ENCODE data around the gene TPH1.
"Not testable (repeated sequence)": the region's sequence is repeated elsewhere in the genome, so short reads cannot be mapped to it uniquely, and the experiment has no call there.

Gene TPH1

DNA sequence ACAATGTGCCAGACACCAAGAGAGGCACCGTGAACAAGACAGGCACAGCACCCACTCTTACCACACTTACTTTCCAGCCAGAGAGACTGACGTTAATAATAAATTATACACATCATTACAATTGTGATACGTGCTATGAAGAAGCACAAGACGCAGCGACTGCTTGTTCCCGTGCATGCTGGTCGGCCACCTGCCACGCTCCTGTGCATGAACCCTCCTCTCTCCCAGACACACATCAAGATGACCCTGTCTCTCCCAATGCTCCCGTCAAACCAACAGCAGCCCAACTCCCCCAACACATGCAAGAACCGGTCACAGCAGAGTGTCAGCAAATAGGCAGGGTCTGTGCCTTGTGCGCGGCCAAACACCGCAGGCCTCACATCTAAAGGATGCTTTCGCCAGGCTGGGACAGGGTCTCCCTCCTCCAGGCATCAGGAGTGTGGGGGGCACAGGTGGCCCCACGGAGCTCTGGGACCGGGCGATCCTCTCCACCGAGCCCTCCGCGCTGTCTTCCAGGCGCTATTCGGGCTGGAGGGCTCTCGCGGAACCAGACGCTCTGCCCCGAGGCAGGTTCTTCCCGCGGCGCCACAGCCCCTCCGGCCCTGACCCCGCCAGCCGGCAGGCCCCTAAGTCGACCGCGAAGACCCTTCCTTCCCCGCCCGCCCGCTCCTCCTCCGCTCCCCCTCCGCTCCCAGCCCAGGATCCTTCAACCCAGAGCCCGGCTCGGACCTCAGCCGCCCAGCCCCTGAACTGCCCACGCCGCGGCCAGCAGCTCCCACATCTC, 33.8 kb downstream of the TPH1 start:
- TF ChIP-seq GATA1 (IDR thresholded peaks at IDR 0.05; ENCODE audit: low read depth, low read length) (no peak), POLR2A (IDR thresholded peaks at IDR 0.05; ENCODE audit: low read length) (no peak)
- DNase-seq: peak; percentile 52 to 53

DNA sequence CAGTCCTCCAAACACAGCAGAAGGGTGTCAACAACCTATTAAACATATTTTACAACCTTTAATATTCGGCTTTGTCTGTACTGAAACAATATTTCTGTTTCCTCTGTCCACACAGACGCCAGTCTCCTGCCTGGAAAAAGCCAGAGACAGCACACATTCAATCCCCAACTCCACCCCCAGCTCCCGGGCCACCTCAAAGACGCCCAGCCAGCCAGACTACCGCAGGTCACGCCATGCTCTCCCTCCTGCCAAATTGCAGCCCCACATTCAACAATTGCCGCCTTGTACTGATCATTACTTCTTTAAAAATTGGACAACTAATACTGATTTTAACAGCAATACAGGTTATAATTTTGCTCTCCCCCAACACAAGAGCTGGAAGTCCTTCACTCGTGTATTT, 34.4 kb downstream of the TPH1 start:
- TF ChIP-seq GATA1 (IDR thresholded peaks at IDR 0.05; ENCODE audit: low read depth, low read length): no peak
- TF ChIP-seq POLR2A (IDR thresholded peaks at IDR 0.05; ENCODE audit: low read length): no peak
- no peak for DNase-seq

DNA sequence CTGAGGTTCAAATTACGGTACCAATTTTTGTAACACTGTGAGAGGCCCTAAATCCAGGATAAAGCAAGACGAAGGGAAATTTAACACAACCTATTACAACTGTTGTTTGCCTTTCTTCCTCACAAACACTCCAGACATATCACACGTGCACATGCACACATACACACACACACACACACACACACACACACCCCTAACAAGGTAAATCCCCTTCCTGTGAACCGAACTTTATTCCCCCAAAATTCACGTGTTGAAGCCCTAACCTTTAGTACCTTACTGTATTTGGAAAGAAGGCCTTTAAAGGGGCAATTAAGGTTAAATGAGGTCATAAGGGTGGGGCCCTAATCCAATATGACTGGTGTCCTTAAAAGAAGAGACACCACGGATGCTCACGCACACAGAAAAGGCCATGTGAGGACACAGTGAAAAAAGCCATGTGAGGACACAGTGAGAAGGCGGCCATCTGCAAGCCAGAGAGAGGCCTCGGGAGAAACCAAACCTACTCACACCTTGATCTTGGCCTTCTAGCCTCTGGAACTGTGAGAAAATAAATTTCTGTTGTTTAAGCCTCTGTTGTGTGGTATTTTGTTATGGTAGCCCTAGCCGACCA, 35.0 kb downstream of the TPH1 start:
- DNase-seq: peak; percentile 24 to 34
- no peak for TF ChIP-seq GATA1 (IDR thresholded peaks at IDR 0.05; ENCODE audit: low read depth, low read length)
- no peak for TF ChIP-seq POLR2A (IDR thresholded peaks at IDR 0.05; ENCODE audit: low read length)

DNA sequence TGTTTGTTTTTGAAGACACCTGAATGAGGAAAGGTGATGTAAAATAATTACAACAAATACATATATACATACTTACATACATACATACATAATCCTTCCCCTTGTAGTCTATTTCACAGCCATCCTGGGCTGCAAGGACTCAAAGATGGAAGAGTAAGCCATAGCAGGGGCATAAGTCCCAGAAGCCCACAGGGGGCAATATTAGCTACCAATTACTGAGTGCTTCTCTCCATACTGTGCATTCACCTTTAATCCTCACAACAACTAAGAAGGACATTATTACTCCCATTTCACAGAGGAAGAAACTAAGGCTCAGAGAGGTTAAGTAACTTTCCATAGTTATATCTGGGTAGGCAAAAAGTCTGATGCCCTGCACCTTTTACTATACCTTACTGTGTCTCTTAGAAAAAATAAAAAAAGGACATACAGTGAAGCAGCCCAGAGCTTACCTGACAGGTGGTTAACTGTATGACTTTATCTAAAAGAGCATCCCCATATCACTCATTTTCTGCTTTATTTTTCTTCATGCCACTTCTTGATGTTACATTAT, 35.9 kb downstream of the TPH1 start:
- DNase-seq: peak in 1 of 2 experiments; percentile 25
- TF ChIP-seq GATA1 (IDR thresholded peaks at IDR 0.05; ENCODE audit: low read depth, low read length) (no peak), POLR2A (IDR thresholded peaks at IDR 0.05; ENCODE audit: low read length) (no peak)

DNA sequence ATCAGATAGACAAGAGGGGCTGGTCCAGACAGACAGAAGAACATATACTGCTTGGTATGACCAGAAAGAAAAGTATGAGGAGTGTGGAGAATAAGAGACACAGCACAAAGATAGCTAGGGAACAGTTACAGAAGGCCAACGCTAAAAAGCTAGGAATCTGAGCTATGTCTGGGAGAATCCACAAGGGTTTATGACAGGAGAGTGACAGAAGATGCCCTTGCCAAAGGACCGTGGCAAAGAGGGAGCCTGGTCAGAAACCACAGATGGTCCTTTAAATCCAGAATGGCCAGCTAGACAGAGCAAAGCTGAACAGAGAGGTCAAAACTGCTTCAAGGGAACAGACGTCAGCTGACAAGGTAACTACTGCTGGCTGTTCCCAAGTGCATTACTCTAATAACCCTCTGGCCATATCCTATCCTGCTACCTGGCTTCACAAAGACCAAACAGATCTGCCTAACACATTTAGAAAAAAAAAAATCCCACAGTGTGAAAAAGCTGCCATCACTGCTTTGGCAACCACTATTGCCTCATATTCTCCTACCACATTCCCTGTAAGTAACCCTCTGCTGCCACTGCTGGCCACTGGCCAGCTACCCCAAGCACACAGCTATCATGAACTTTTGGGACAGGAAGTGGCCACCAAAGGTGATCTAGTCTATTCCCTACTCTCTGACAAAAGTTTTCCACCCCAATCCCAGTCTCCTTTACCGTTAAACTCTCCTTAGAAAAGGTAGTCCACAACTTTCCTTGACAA, 40.5 kb downstream of the TPH1 start:
- TF ChIP-seq POLR2A (IDR thresholded peaks at IDR 0.05; ENCODE audit: low read length) (no peak), GATA1 (IDR thresholded peaks at IDR 0.05; ENCODE audit: low read depth, low read length) (no peak)
- no peak for DNase-seq

DNA sequence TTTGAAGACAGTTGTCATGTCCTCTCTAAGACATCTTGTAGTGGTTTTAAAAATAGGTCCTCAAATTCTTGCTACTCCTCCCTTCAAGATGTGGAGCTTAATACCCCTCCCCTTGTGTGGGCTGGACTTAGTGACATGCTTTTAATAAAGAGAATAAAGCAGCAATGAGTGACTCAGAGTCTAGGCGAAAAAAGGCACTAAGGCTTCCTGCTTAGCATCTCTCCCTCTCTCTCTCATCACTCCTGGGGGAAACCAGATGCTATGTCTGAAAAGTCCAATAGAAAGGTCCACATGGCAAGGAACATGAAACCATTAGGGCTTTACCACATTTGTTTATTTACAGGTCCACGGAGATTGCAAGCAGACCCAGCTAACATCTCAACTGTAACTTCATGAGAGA, 44.9 kb downstream of the TPH1 start:
- no peak for DNase-seq

DNA sequence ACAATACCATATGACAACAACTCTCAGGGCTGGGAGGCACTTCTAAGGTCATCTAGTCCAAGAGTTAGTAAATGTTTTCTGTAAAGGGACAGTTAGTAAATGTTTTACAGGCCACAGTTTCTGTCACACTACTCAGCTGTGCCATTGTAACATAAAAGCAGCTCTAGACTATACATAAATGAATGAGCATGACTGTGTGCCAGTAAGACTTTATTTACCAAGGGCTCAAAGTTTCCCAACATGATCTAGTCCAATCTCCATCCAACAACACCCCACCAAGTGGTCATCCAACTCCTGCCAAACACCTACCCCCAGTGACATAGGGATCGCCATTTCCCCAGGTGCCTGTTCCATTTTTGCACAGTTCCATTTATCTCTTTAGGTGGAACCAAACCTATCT, 45.3 kb downstream of the TPH1 start:
- DNase-seq: no peak
- TF ChIP-seq GATA1 (IDR thresholded peaks at IDR 0.05; ENCODE audit: low read depth, low read length) (no peak), POLR2A (IDR thresholded peaks at IDR 0.05; ENCODE audit: low read length) (no peak)

More for the DNA sequence above, 44.9 kb downstream of the TPH1 start:
- no peak for TF ChIP-seq GATA1 (IDR thresholded peaks at IDR 0.05; ENCODE audit: low read depth, low read length)
- no peak for TF ChIP-seq POLR2A (IDR thresholded peaks at IDR 0.05; ENCODE audit: low read length)

DNA sequence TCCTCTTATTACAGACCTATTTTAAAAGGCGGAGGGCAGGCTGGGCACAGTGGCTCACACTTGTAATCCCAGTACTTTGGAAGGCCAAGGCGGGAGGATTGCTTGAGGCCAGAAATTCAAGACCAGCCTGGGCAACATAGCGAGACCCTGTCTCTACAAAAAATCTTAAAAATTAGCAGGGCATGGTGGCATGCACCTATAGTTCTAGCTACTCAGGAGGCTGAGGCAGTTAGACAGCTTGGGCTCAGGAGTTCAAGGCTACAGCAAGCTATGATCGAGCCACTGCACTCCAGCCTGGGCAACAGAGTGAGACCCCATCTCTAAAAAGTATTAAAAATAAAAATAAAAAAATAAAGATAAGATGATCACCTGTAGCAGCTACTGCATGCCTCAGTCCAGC, 45.9 kb downstream of the TPH1 start:
- not testable (repeated sequence) for DNase-seq

All from erythroblast (primary cell).